Measurements from ENCODE around the gene UBE2J2. TPM values are rescaled to one million over a fixed set of nuclear protein-coding genes. Genes with fewer than 3 reads are reported as not detected.

Gene UBE2J2
- total and polyA plus RNA-seq, 2 of the 8 experiments (the other 6 are each of a cell fraction or from before 2014, with no cell fraction given): 33.6 to 67.9 TPM

- Histone ChIP-seq H3K4me2 (ENCODE audit: insufficient read depth in 1 of 2, low read depth in 2 of 2, low read length in 2 of 2) (no peak overlapping the region), H3K9me3 (ENCODE audit: insufficient read depth in 2 of 2, low read depth in 1 of 2, low read length in 1 of 2) (peaks cover 0 to 3% of the 10 kb centered on the region in 2 experiments; a peak in 2 of 4 replicates), H2BK12ac (ENCODE audit: low read depth, low read length) (no peak overlapping the region; the same call in 1 of the 2 replicates), H3K4me1 (replicated peaks in 1 of 4; ENCODE audit: control insufficient read depth in 3 of 4, insufficient read depth in 4 of 4, low read length in 3 of 4) (peaks cover 0 to 6% (median 3%) of the 10 kb centered on the region in 4 experiments; a peak in 2 of 7 replicates), H2BK20ac (ENCODE audit: low read length) (no peak overlapping the region), H2BK5ac (ENCODE audit: low read depth, low read length) (no peak overlapping the region), H3K23me2 (ENCODE audit: low read depth, low read length) (no peaks in the 10 kb centered on the region; the same call in 1 of the 2 replicates), H3K18ac (ENCODE audit: extremely low read depth, low read length) (no peak overlapping the region), H3K56ac (replicated peaks; ENCODE audit: insufficient read length, low read depth, low read length) (no peak overlapping the region), H3K27ac (ENCODE audit: low read depth, low read length) (no peak overlapping the region), H4K8ac (ENCODE audit: extremely low read depth, insufficient read depth, low read length) (peak overlapping the region; percentile 79), H4K20me1 (replicated peaks in 1 of 2; ENCODE audit: control insufficient read depth in 1 of 2, insufficient read depth in 2 of 2, low read length in 2 of 2) (peaks cover 2 to 15% of the 10 kb centered on the region in 2 experiments), H2BK120ac (replicated peaks; ENCODE audit: low read depth, low read length) (no peak overlapping the region), H3K4me3 (ENCODE audit: extremely low read depth in 1 of 4, insufficient read depth in 2 of 4, low read depth in 3 of 4, low read length in 4 of 4) (no peak overlapping the region), H3K27me3 (replicated peaks in 1 of 4; ENCODE audit: control insufficient read depth in 3 of 4, extremely low read depth in 1 of 4, insufficient read depth in 3 of 4, low read length in 3 of 4) (no peaks in the 10 kb centered on the region; a peak in 2 of 7 replicates), H2BK15ac (ENCODE audit: low read length) (no peak overlapping the region), H3K36me3 (ENCODE audit: control insufficient read depth in 2 of 4, insufficient read depth in 4 of 4, low read length in 3 of 4) (peaks cover 0 to 3% (median 0%) of the 10 kb centered on the region in 4 experiments; a peak in 1 of 8 replicates), H3K4ac (replicated peaks; ENCODE audit: insufficient read length, low read depth, low read length) (no peak overlapping the region), H3K14ac (ENCODE audit: insufficient read length) (no peak overlapping the region), H4K91ac (replicated peaks; ENCODE audit: insufficient read length, low read length) (no peak overlapping the region), H3K79me2 (ENCODE audit: control insufficient read depth in 1 of 2, insufficient read depth in 2 of 2, low read length in 2 of 2) (peaks cover 0 to 6% of the 10 kb centered on the region in 2 experiments; a peak in 1 of 4 replicates), H3K79me1 (ENCODE audit: low read depth, low read length) (peaks cover 14% of the 10 kb centered on the region), H4K5ac (ENCODE audit: insufficient read length, low read depth, low read length) (no peak overlapping the region), H2AK5ac (ENCODE audit: low read depth, low read length) (no peak overlapping the region), H3K9ac (replicated peaks in 1 of 4; ENCODE audit: extremely low read depth in 1 of 4, low read depth in 3 of 4, low read length in 3 of 4) (peak overlapping the region in 1 of 4 experiments; percentile 20; a peak in 3 of 7 replicates), H3K23ac (ENCODE audit: insufficient read length) (no peak overlapping the region), H2AFZ (ENCODE audit: low read length) (no peak overlapping the region)
- POLR2A ChIA-PET (ENCODE audit: partially characterized antibody): interaction anchor here (0.6 to 1.6 kb wide), 6 partner anchors 9 to 131 kb away, joined by 3 to 5 read pairs (median 3); partner anchors contain the start of gene C1QTNF12
- CTCF ChIA-PET (ENCODE audit: partially characterized antibody): interaction anchor here (0.8 to 1.6 kb wide), 7 partner anchors 10 to 116 kb away, joined by 3 to 5 read pairs (median 3); no protein-coding TSS in a partner anchor
- FAIRE-seq (no peak), DNase-seq (ENCODE audit: low read depth in 1 of 2, low spot score in 2 of 2) (no peak)
- TF ChIP-seq CREB1 (IDR thresholded peaks at IDR 0.05) (no peak), SP2 (IDR thresholded peaks at IDR 0.05; ENCODE audit: low read length) (no peak), CEBPB (IDR thresholded peaks at IDR 0.05; ENCODE audit: low read depth, low read length) (no peak), POLR2AphosphoS5 (IDR thresholded peaks at IDR 0.05; ENCODE audit: low read depth, low read length) (no peak), CBX5 (IDR thresholded peaks at IDR 0.05; ENCODE audit: low read depth, low read length) (no peak), TBP (IDR thresholded peaks at IDR 0.05; ENCODE audit: low read depth, low read length) (no peak), ZNF274 (IDR thresholded peaks at IDR 0.05; ENCODE audit: borderline replicate concordance, extremely low read depth, low read length) (no peak), CTBP2 (IDR thresholded peaks at IDR 0.05; ENCODE audit: borderline replicate concordance, insufficient read depth, insufficient read length, low read length) (no peak), SUZ12 (IDR thresholded peaks at IDR 0.05; ENCODE audit: low read length) (no peak), HDAC2 (IDR thresholded peaks at IDR 0.05; ENCODE audit: borderline replicate concordance in 1 of 2, low read depth in 2 of 2, low read length in 2 of 2) (no peak)
- TF ChIP-seq, protein P1, sequence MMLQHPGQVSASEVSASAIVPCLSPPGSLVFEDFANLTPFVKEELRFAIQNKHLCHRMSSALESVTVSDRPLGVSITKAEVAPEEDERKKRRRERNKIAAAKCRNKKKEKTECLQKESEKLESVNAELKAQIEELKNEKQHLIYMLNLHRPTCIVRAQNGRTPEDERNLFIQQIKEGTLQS (IDR thresholded peaks at IDR 0.05; ENCODE audit: insufficient read depth, low read depth, low read length): no peak
- 89% methylated on average over 45 of the region's 48 CpGs; no CpG with 5 or more reads in 1 of the 2 experiments for WGBS, 2 experiments (ENCODE audit: extremely low coverage in 1 of 2, insufficient coverage in 1 of 2, insufficient read length in 1 of 2, insufficient replicate concordance in 2 of 2, low coverage in 1 of 2, low lambda C conversion rate in 2 of 2, missing lambda C conversion rate in 1 of 2)
Observed at GRCh38 chr1:1237874-1238701, 35.6 kb downstream of the UBE2J2 start.

All from H1 (cell line).